Mesenchymal stem cell (in vitro differentiated cells and primary cell): ENCODE measurements around the gene PHYHIPL.

ENCODE experiments used
- DNase-seq: peaks from one replicate; pipeline ENCODE4 v3.0.0-alpha.2; 2013
- H2AFZ ChIP-seq: one replicate; pipeline ENCODE4 v1.6.1; 2013; ENCODE audit warnings: low read depth, mild to moderate bottlenecking, control low read depth, inconsistent platforms, low read length, moderate library complexity
- H2AK5ac ChIP-seq: 2 replicates; pipeline ENCODE4 v1.6.1; 2013; ENCODE audit warnings: low read length, moderate library complexity, mild to moderate bottlenecking, inconsistent platforms; ENCODE audit not compliant: severe bottlenecking
- H2BK120ac ChIP-seq: one replicate; pipeline ENCODE4 v1.6.1; 2013; ENCODE audit warnings: low read depth, mild to moderate bottlenecking, inconsistent platforms, low read length, moderate library complexity
- H2BK12ac ChIP-seq, 2 experiments: one replicate each; pipeline ENCODE4 v1.6.1; 2013; ENCODE audit warnings: inconsistent platforms in 2 of 2, low read length in 2 of 2, mild to moderate bottlenecking in 2 of 2, moderate library complexity in 2 of 2, control low read depth in 1 of 2
- H2BK15ac ChIP-seq: one replicate; pipeline ENCODE4 v1.6.1; 2013; ENCODE audit warnings: mild to moderate bottlenecking, low read depth, inconsistent platforms; ENCODE audit not compliant: poor library complexity, severe bottlenecking
- H2BK5ac ChIP-seq: 2 replicates; pipeline ENCODE4 v1.6.1; 2013; ENCODE audit warnings: low read depth, mild to moderate bottlenecking, low read length, control low read depth, inconsistent platforms; ENCODE audit not compliant: poor library complexity, severe bottlenecking
- H3K14ac ChIP-seq, 2 experiments: one replicate each; pipeline ENCODE4 v1.6.1; 2013; ENCODE audit warnings: inconsistent platforms in 2 of 2, low read length in 2 of 2, control low read depth in 1 of 2, mild to moderate bottlenecking in 1 of 2, moderate library complexity in 1 of 2
- H3K18ac ChIP-seq, 2 experiments: one replicate each; pipeline ENCODE4 v1.6.1; 2013; ENCODE audit warnings: inconsistent platforms in 2 of 2, low read length in 2 of 2, control low read depth in 1 of 2, low read depth in 1 of 2, mild to moderate bottlenecking in 1 of 2
- H3K23ac ChIP-seq, 2 experiments: one replicate each; pipeline ENCODE4 v1.6.1; 2013; ENCODE audit warnings: inconsistent platforms in 2 of 2, low read length in 2 of 2, mild to moderate bottlenecking in 2 of 2, moderate library complexity in 2 of 2, control low read depth in 1 of 2
- H3K27ac ChIP-seq: 2 replicates; pipeline ENCODE4 v1.5.1; 2013; ENCODE audit warnings: mild to moderate bottlenecking, moderate library complexity, low read length, control low read depth, inconsistent platforms; ENCODE audit not compliant: poor library complexity, severe bottlenecking
- H3K27me3 ChIP-seq, 2 experiments: 2 replicates each; pipeline versions ENCODE4 v1.6.1 to v1.7.0; 2013; ENCODE audit warnings: low read length in 2 of 2, mild to moderate bottlenecking in 2 of 2, moderate library complexity in 2 of 2, control low read depth in 1 of 2, inconsistent platforms in 1 of 2; ENCODE audit not compliant: control insufficient read depth in 1 of 2, insufficient read depth in 1 of 2
- H3K36me3 ChIP-seq, 2 experiments: 2 replicates each; pipeline versions ENCODE4 v1.6.1 to v1.7.0; 2013; ENCODE audit warnings: low read length in 2 of 2, control low read depth in 1 of 2, inconsistent platforms in 1 of 2, low read depth in 1 of 2, mild to moderate bottlenecking in 1 of 2; ENCODE audit not compliant: insufficient read depth in 2 of 2, control insufficient read depth in 1 of 2
- H3K4ac ChIP-seq, 2 experiments: one replicate each; pipeline ENCODE4 v1.6.1; 2013; ENCODE audit warnings: inconsistent platforms in 2 of 2, low read length in 2 of 2, mild to moderate bottlenecking in 2 of 2, moderate library complexity in 2 of 2, control low read depth in 1 of 2, low read depth in 1 of 2
- H3K4me1 ChIP-seq: 2 replicates; pipeline ENCODE4 v1.6.1; 2013; ENCODE audit warnings: low read depth, low read length, control low read depth; ENCODE audit not compliant: control insufficient read depth, insufficient read depth
- H3K4me2 ChIP-seq: 2 replicates; pipeline ENCODE4 v1.6.1; 2013; ENCODE audit warnings: low read length, mild to moderate bottlenecking, inconsistent platforms; ENCODE audit not compliant: poor library complexity, severe bottlenecking
- H3K4me3 ChIP-seq, 2 experiments: 2 replicates each; pipeline versions ENCODE4 v1.5.1 to v1.7.0; 2013; ENCODE audit warnings: low read length in 2 of 2, mild to moderate bottlenecking in 2 of 2, control low read depth in 1 of 2, low read depth in 1 of 2; ENCODE audit not compliant: insufficient read depth in 1 of 2
- H3K79me1 ChIP-seq: replicated peaks from 2 replicates; pipeline ENCODE4 v1.6.1; 2013; ENCODE audit warnings: mild to moderate bottlenecking, control low read depth, low read length, inconsistent platforms; ENCODE audit not compliant: poor library complexity, severe bottlenecking
- H3K9ac ChIP-seq: 2 replicates; pipeline ENCODE4 v1.7.0; 2013; ENCODE audit warnings: mild to moderate bottlenecking, low read length, moderate library complexity
- H3K9me3 ChIP-seq: 2 replicates; pipeline ENCODE4 v1.7.0; 2013; ENCODE audit warnings: mild to moderate bottlenecking, low read length; ENCODE audit not compliant: control insufficient read depth
- H4K8ac ChIP-seq: one replicate; pipeline ENCODE4 v1.6.1; 2013; ENCODE audit warnings: inconsistent platforms, mild to moderate bottlenecking, low read length, moderate library complexity
- H4K91ac ChIP-seq: one replicate; pipeline ENCODE4 v1.6.1; 2013; ENCODE audit warnings: mild to moderate bottlenecking, low read length, inconsistent platforms
- WGBS: methylation state at CpG from one replicate; pipeline ENCODE4 v1.1.7; 2013; ENCODE audit warnings: mixed read lengths; 5-methylcytosine and 5-hydroxymethylcytosine counted together

Gene PHYHIPL

DNA sequence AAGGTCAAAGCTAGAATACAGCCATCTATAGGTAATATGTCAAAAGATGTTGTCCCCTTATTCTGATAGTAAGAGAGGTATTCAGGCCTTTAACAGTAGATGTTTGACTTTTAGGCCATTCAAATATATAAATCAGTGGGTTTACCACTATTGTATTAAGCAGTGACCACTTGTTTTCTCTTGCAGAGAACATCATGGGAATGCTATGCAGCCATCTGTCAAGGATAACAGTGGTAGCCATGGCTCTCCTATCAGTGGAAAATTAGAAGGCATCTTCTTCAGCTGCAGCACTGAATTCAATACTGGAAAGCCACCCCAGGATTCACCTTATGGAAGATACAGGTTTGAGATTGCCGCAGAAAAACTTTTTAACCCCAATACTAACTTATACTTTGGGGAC lies 68.4 kb downstream of the PHYHIPL start:
- Histone ChIP-seq H3K23ac (no peak overlapping the region), H3K18ac (no peak overlapping the region), H2AFZ (no peak overlapping the region), H2AK5ac (no peak overlapping the region), H4K8ac (no peak overlapping the region), H3K27ac (no peak overlapping the region), H2BK5ac (no peak overlapping the region), H3K27me3 (peaks cover 0 to 8% of the 10 kb centered on the region in 2 experiments), H3K4me3 (no peak overlapping the region), H3K9ac (no peak overlapping the region), H3K4me1 (no peaks in the 10 kb centered on the region), H3K14ac (no peak overlapping the region), H3K36me3 (no peaks in the 10 kb centered on the region), H3K9me3 (no peaks in the 10 kb centered on the region), H2BK15ac (no peak overlapping the region), H4K91ac (no peak overlapping the region), H3K4me2 (no peak overlapping the region), H3K4ac (no peak overlapping the region), H2BK12ac (no peak overlapping the region), H3K79me1 (no peaks in the 10 kb centered on the region), H2BK120ac (no peak overlapping the region)
- WGBS: no CpG with 5 or more reads among the region's 1 CpG
- no peak for DNase-seq

- H3K79me1 ChIP-seq: no peaks in the 10 kb centered on the region
- H3K36me3 ChIP-seq: no peaks in the 10 kb centered on the region
- H3K27me3 ChIP-seq: peaks cover 0 to 8% of the 10 kb centered on the region in 2 experiments
- no peak overlapping the region for H2AFZ ChIP-seq
- H3K23ac ChIP-seq: no peak overlapping the region
- H3K4me1 ChIP-seq: no peaks in the 10 kb centered on the region
- no peak overlapping the region for H2AK5ac ChIP-seq
- no peak overlapping the region for H3K14ac ChIP-seq
- H3K4ac ChIP-seq: no peak overlapping the region
- no peak overlapping the region for H3K4me2 ChIP-seq
- H3K9ac ChIP-seq: no peak overlapping the region
- no peak overlapping the region for H2BK12ac ChIP-seq
- WGBS: no CpG with 5 or more reads among the region's 1 CpG
- DNase-seq: no peak
- H2BK120ac ChIP-seq: no peak overlapping the region
- H2BK5ac ChIP-seq: no peak overlapping the region
- no peak overlapping the region for H3K27ac ChIP-seq
- no peak overlapping the region for H3K4me3 ChIP-seq
- no peak overlapping the region for H3K18ac ChIP-seq
- no peaks in the 10 kb centered on the region for H3K9me3 ChIP-seq
- no peak overlapping the region for H2BK15ac ChIP-seq
- no peak overlapping the region for H4K8ac ChIP-seq
- H4K91ac ChIP-seq: no peak overlapping the region
These were observed 69.2 kb downstream of the PHYHIPL start for GRCh38 chr10:59245686-59246085.

DNA sequence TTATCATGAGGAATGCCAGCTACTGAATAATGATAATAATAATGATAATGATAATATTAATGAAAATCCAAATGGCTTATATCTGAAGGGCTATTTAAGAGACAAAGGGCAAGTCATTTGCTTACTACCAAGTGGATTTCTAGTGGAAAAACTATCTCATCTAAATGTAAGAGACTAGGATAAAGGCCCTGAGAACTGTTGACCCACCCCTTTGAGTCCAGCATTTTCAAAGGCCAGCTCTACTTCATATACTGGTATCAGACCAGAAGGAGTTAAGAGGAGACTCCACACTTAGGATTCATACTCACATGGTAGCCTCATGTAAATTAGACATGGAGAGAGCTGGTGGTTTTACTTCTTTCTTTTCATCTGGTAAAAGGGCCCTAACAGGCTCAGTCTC lies 76.0 kb downstream of the PHYHIPL start:
- Histone ChIP-seq H3K79me1 (no peaks in the 10 kb centered on the region), H3K36me3 (peaks cover 0 to 5% of the 10 kb centered on the region in 2 experiments), H2BK120ac (no peak overlapping the region), H2BK12ac (no peak overlapping the region), H3K18ac (no peak overlapping the region), H3K23ac (no peak overlapping the region), H2BK5ac (no peak overlapping the region), H2AFZ (no peak overlapping the region), H3K9me3 (no peaks in the 10 kb centered on the region), H3K27me3 (no peaks in the 10 kb centered on the region), H2BK15ac (no peak overlapping the region), H3K4me3 (no peak overlapping the region), H3K4me1 (no peaks in the 10 kb centered on the region), H3K4me2 (no peak overlapping the region), H4K91ac (no peak overlapping the region), H3K27ac (no peak overlapping the region), H3K4ac (no peak overlapping the region), H4K8ac (no peak overlapping the region), H3K14ac (no peak overlapping the region), H3K9ac (no peak overlapping the region), H2AK5ac (no peak overlapping the region)
- no peak for DNase-seq

DNA sequence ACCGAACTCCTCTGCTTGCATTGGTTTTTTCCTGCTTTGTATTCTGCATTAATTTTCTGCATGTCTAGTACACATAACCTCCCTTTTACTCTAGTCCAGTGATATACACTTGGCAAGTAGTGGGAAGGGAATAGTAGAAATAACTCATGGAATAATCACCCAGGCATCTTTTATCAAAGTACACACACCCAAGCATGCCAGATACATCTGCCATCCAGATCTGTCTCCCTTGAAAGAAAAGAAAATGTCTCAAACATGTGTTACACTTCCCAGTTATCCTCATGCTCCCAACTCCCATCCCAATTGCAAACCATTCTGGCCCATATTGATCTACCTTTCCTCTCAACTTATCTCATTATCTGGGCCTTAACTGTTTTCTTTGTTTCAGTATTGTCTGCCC lies 79.0 kb downstream of the PHYHIPL start:
- Histone ChIP-seq H2AFZ (no peak overlapping the region), H3K23ac (no peak overlapping the region), H2BK120ac (no peak overlapping the region), H3K9me3 (no peaks in the 10 kb centered on the region), H2BK5ac (no peak overlapping the region), H3K4me1 (no peaks in the 10 kb centered on the region), H4K8ac (no peak overlapping the region), H3K18ac (no peak overlapping the region), H3K4me2 (no peak overlapping the region), H3K4me3 (no peak overlapping the region), H3K9ac (no peak overlapping the region), H3K4ac (no peak overlapping the region), H3K14ac (no peak overlapping the region), H3K27me3 (peaks cover 0 to 5% of the 10 kb centered on the region in 2 experiments), H2AK5ac (no peak overlapping the region), H3K79me1 (no peaks in the 10 kb centered on the region), H3K36me3 (peaks cover 0 to 5% of the 10 kb centered on the region in 2 experiments), H3K27ac (no peak overlapping the region), H4K91ac (no peak overlapping the region), H2BK12ac (no peak overlapping the region), H2BK15ac (no peak overlapping the region)
- 100% methylated on average over 1 of the region's 1 CpG for WGBS
- DNase-seq: no peak
